Progenitor cell of endocrine pancreas (in vitro differentiated cells): ENCODE data around the gene SIM2. TPM values are rescaled to one million over a fixed set of nuclear protein-coding genes. Genes with fewer than 3 reads are reported as not detected.

Experiments
- DNase-seq: peaks from one replicate; pipeline ENCODE4 v3.0.0; 2021; ENCODE audit warnings: low spot score; ENCODE audit not compliant: unreplicated experiment
- H3K27ac Mint-ChIP-seq: 2 replicates; pipeline ENCODE4 v1.8.0; 2021; ENCODE audit warnings: mild to moderate bottlenecking, moderate library complexity, mixed read lengths
- H3K27me3 Mint-ChIP-seq: 2 replicates; pipeline ENCODE4 v1.8.0; 2021; ENCODE audit warnings: mixed read lengths
- H3K36me3 Mint-ChIP-seq: 2 replicates; pipeline ENCODE4 v1.8.0; 2022; ENCODE audit warnings: mixed read lengths; ENCODE audit not compliant: insufficient read depth
- H3K4me1 Mint-ChIP-seq: 2 replicates; pipeline ENCODE4 v1.8.0; 2021; ENCODE audit warnings: low read depth, mixed read lengths
- H3K4me3 Mint-ChIP-seq: 2 replicates; pipeline ENCODE4 v1.8.0; 2021; ENCODE audit warnings: low read depth, mild to moderate bottlenecking, moderate library complexity, mixed read lengths
- H3K9me3 Mint-ChIP-seq: 2 replicates; pipeline ENCODE4 v1.8.0; 2021; ENCODE audit warnings: low read depth, mixed read lengths
- total RNA-seq: library from RNA; stranded (reverse); gene quantifications from 2 replicates; pipeline ENCODE4 v1.2.1, GENCODE V29; 2021
- TF ChIP-seq, protein P1 (sequence below): fragments of 200-600 bp; sonication (generic); IDR thresholded peaks from one replicate; pipeline ENCODE4 v1.5.0; 2021; ENCODE audit warnings: antibody characterized with exemption, mild to moderate bottlenecking; ENCODE audit not compliant: unreplicated experiment

Gene SIM2
- total RNA-seq, 1 donor from 2014 or later = 0.38 TPM

GRCh38 chr21:36751383-36751782 is 52.5 kb downstream of the SIM2 start:
- Mint-ChIP-seq H3K36me3 (peaks cover 19% of the 10 kb centered on the region), H3K4me1 (peaks cover 20% of the 10 kb centered on the region), H3K4me3 (no peak overlapping the region), H3K9me3 (no peaks in the 10 kb centered on the region), H3K27me3 (peaks cover 32% of the 10 kb centered on the region), H3K27ac (no peak overlapping the region)
- TF ChIP-seq, protein P1, sequence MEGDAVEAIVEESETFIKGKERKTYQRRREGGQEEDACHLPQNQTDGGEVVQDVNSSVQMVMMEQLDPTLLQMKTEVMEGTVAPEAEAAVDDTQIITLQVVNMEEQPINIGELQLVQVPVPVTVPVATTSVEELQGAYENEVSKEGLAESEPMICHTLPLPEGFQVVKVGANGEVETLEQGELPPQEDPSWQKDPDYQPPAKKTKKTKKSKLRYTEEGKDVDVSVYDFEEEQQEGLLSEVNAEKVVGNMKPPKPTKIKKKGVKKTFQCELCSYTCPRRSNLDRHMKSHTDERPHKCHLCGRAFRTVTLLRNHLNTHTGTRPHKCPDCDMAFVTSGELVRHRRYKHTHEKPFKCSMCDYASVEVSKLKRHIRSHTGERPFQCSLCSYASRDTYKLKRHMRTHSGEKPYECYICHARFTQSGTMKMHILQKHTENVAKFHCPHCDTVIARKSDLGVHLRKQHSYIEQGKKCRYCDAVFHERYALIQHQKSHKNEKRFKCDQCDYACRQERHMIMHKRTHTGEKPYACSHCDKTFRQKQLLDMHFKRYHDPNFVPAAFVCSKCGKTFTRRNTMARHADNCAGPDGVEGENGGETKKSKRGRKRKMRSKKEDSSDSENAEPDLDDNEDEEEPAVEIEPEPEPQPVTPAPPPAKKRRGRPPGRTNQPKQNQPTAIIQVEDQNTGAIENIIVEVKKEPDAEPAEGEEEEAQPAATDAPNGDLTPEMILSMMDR = no peak
- DNase-seq = no peak

DNA sequence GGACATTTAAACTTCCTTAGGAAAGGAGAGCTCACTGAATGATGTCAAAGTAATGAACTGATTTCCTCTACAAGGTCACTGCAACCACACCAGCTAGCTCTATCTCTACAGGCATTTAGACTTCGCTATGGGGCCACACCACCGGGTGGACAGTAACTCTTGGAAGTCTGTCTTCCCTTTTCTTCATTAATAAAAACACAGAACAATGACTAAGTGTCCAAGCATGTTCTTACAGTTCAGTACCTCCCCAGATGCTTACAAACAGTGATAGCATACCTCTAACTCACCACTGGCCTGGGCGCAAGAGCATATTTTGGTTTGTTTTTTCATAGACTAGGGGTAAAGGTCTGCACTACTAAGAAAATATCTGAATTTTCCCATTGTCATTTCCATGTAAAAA is 54.6 kb downstream of the SIM2 start:
- peaks cover 21% of the 10 kb centered on the region for H3K27me3 Mint-ChIP-seq
- TF ChIP-seq, protein P1 = no peak
- no peak for DNase-seq
- H3K4me3 Mint-ChIP-seq = no peak overlapping the region
- no peaks in the 10 kb centered on the region for H3K9me3 Mint-ChIP-seq
- H3K36me3 Mint-ChIP-seq = peaks cover 21% of the 10 kb centered on the region
- H3K27ac Mint-ChIP-seq = no peak overlapping the region
- peaks cover 12% of the 10 kb centered on the region for H3K4me1 Mint-ChIP-seq

GRCh38 chr21:36754241-36754898 is 55.5 kb downstream of the SIM2 start:
- Mint-ChIP-seq H3K9me3 (no peaks in the 10 kb centered on the region), H3K27me3 (peaks cover 13% of the 10 kb centered on the region), H3K4me1 (peaks cover 12% of the 10 kb centered on the region), H3K27ac (no peak overlapping the region), H3K4me3 (no peak overlapping the region), H3K36me3 (peaks cover 21% of the 10 kb centered on the region)
- TF ChIP-seq, protein P1 = no peak
- DNase-seq = no peak

- Mint-ChIP-seq H3K36me3 (peaks cover 21% of the 10 kb centered on the region), H3K27me3 (no peaks in the 10 kb centered on the region), H3K9me3 (no peaks in the 10 kb centered on the region), H3K4me1 (peaks cover 6% of the 10 kb centered on the region), H3K27ac (no peak overlapping the region), H3K4me3 (no peak overlapping the region)
- TF ChIP-seq, protein P1 = no peak
- no peak for DNase-seq
These were observed 57.6 kb downstream of the SIM2 start for GRCh38 chr21:36756527-36756926.

GRCh38 chr21:36757196-36757595 is 58.3 kb downstream of the SIM2 start:
- no peak overlapping the region for H3K4me3 Mint-ChIP-seq
- H3K27ac Mint-ChIP-seq = no peak overlapping the region
- H3K9me3 Mint-ChIP-seq = no peaks in the 10 kb centered on the region
- TF ChIP-seq, protein P1 = no peak
- peaks cover 6% of the 10 kb centered on the region for H3K4me1 Mint-ChIP-seq
- H3K27me3 Mint-ChIP-seq = no peaks in the 10 kb centered on the region
- H3K36me3 Mint-ChIP-seq = peaks cover 23% of the 10 kb centered on the region
- DNase-seq = no peak
